Keratinocyte (primary cell): Measurements from ENCODE around the gene S100A14. TPM values are rescaled to one million over a fixed set of nuclear protein-coding genes. Genes with fewer than 3 reads are reported as not detected.

ENCODE experiments used
- DNase-seq: peaks from one replicate; pipeline ENCODE4 v3.0.0-alpha.2; 2011; ENCODE audit warnings: low read depth, missing footprints, low spot score
- FAIRE-seq: peaks from 2 replicates; lab custom pipeline; 2011; peaks lifted over from hg19 to GRCh38; lab: Jason Lieb, UNC
- H2AFZ ChIP-seq: 2 replicates; pipeline ENCODE4 v1.6.0; 2012; ENCODE audit warnings: low read length, control low read depth, inconsistent platforms; ENCODE audit not compliant: control insufficient read depth
- H3K27ac ChIP-seq: 2 replicates; pipeline ENCODE4 v1.5.1; 2011; ENCODE audit warnings: low read length; ENCODE audit not compliant: control insufficient read depth, insufficient read depth
- H3K27me3 ChIP-seq: 3 replicates; pipeline ENCODE4 v1.6.0; 2011; ENCODE audit warnings: low read length; ENCODE audit not compliant: control insufficient read depth, insufficient read depth; ENCODE audit errors: extremely low read depth
- H3K36me3 ChIP-seq, 2 experiments: 2 replicates in 1 of 2; 3 replicates in 1 of 2; pipeline ENCODE4 v1.5.1; 2011; ENCODE audit warnings: low read length in 2 of 2, mild to moderate bottlenecking in 1 of 2; ENCODE audit not compliant: control insufficient read depth in 2 of 2, insufficient read depth in 2 of 2; ENCODE audit errors: extremely low read depth in 1 of 2
- H3K4me1 ChIP-seq: 3 replicates; pipeline ENCODE4 v1.5.1; 2011; ENCODE audit warnings: low read length; ENCODE audit not compliant: control insufficient read depth, insufficient read depth; ENCODE audit errors: extremely low read depth
- H3K4me2 ChIP-seq: 3 replicates; pipeline ENCODE4 v1.6.0; 2011; ENCODE audit warnings: low read depth, low read length; ENCODE audit not compliant: control insufficient read depth, insufficient read depth; ENCODE audit errors: extremely low read depth
- H3K4me3 ChIP-seq, 3 experiments: fragments of 200-600 bp in 1 of 3; sonication (generic) in 1 of 3; 2 replicates in 2 of 3; 3 replicates in 1 of 3; pipeline ENCODE4 v1.5.1; 2011 to 2016; ENCODE audit warnings: low read length in 3 of 3, mild to moderate bottlenecking in 3 of 3, control low read depth in 2 of 3, inconsistent platforms in 1 of 3, low read depth in 1 of 3, mixed read lengths in 1 of 3, mixed run types in 1 of 3, moderate library complexity in 1 of 3; ENCODE audit not compliant: control insufficient read depth in 2 of 3, insufficient read depth in 2 of 3; ENCODE audit errors: extremely low read depth in 1 of 3
- H3K79me2 ChIP-seq: 2 replicates; pipeline ENCODE4 v1.6.0; 2012; ENCODE audit warnings: low read length; ENCODE audit not compliant: control insufficient read depth, insufficient read depth
- H3K9ac ChIP-seq: 3 replicates; pipeline ENCODE4 v1.6.0; 2011; ENCODE audit warnings: low read length; ENCODE audit not compliant: control insufficient read depth, insufficient read depth; ENCODE audit errors: extremely low read depth
- H3K9me1 ChIP-seq: 3 replicates; pipeline ENCODE4 v1.6.0; 2011; ENCODE audit warnings: low read length; ENCODE audit not compliant: control insufficient read depth, insufficient read depth; ENCODE audit errors: extremely low read depth
- H3K9me3 ChIP-seq: 2 replicates; pipeline ENCODE4 v1.5.1; 2012; ENCODE audit warnings: low read depth, low read length; ENCODE audit not compliant: control insufficient read depth
- H4K20me1 ChIP-seq: 3 replicates; pipeline ENCODE4 v1.6.0; 2011; ENCODE audit warnings: low read length; ENCODE audit not compliant: control insufficient read depth, insufficient read depth; ENCODE audit errors: extremely low read depth
- CTCF ChIP-seq, 3 experiments: IDR thresholded peaks in 1 of 3; conservative IDR thresholded peaks in 1 of 3; optimal IDR thresholded peaks in 1 of 3; 2 replicates in 2 of 3; 3 replicates in 1 of 3; pipeline versions ENCODE3 to v1.5.1; 2011; ENCODE audit warnings: low read length in 3 of 3, mild to moderate bottlenecking in 3 of 3, moderate library complexity in 2 of 3, control low read depth in 1 of 3, inconsistent platforms in 1 of 3; ENCODE audit not compliant: insufficient read depth in 2 of 3; ENCODE audit errors: extremely low read depth in 1 of 3
- EZH2 ChIP-seq: IDR thresholded peaks from one replicate; pipeline ENCODE4 v1.6.1; 2012; ENCODE audit warnings: inconsistent platforms, mild to moderate bottlenecking, low read length, moderate library complexity
- dilution Hi-C: fragments of 300-500 bp; cut with MboI; formaldehyde crosslinking; loops from one replicate; pipeline ENCODE4 v1.7.0; 2020; ENCODE audit warnings: low sequenced_read_pairs; ENCODE audit not compliant: extremely low pct_ligation_motif_present
- polyA plus RNA-seq, 5 experiments: library from polyadenylated mRNA; depleted of rRNA in 3 of 5; stranded (reverse) in 3 of 5; stranded (forward) in 1 of 5; unstranded in 1 of 5; fragments of >200 nt; gene quantifications; 1 replicate in 1 of 5; 2 replicates in 3 of 5; 3 replicates in 1 of 5; pipeline versions ENCODE4 v1.2.1 to v1.2.3, GENCODE V29; 2011 to 2012; ENCODE audit warnings: missing spikeins in 2 of 5, low read depth in 1 of 5, low replicate concordance in 1 of 5

The S100A14 gene
- polyA plus RNA-seq, 1 donor (not counting 4 experiments of a cell fraction or from before 2014, with no cell fraction given): 1,394 TPM

GRCh38 chr1:153635872-153636271 is 19.7 kb upstream of the S100A14 start:
- peaks cover 48% of the 10 kb centered on the region for H3K79me2 ChIP-seq
- H3K4me1 ChIP-seq: peaks cover 13% of the 10 kb centered on the region
- no peak overlapping the region for H2AFZ ChIP-seq
- dilution Hi-C loops: no loop called here
- peak overlapping the region; percentile 0 for H3K4me2 ChIP-seq
- TF ChIP-seq CTCF (optimal IDR thresholded peaks at IDR 0.05 in 1 of 3, IDR thresholded peaks at IDR 0.05 in 1 of 3, conservative IDR thresholded peaks at IDR 0.05 in 1 of 3; ENCODE audit: extremely low read depth in 1 of 3, insufficient read depth in 2 of 3, low read length in 3 of 3): no peak
- TF ChIP-seq EZH2: no peak
- FAIRE-seq (no peak), DNase-seq (no peak)
- no peaks in the 10 kb centered on the region for H3K9me3 ChIP-seq
- no peaks in the 10 kb centered on the region for H3K27me3 ChIP-seq
- H3K4me3 ChIP-seq: no peak overlapping the region
- no peak overlapping the region for H3K27ac ChIP-seq
- H4K20me1 ChIP-seq: peaks cover 2% of the 10 kb centered on the region
- no peak overlapping the region for H3K9ac ChIP-seq
- no peaks in the 10 kb centered on the region for H3K9me1 ChIP-seq
- H3K36me3 ChIP-seq: peaks cover 18 to 45% of the 10 kb centered on the region in 2 experiments

- H3K79me2 ChIP-seq: peaks cover 40% of the 10 kb centered on the region
- peak within 1 kb of the TSS; percentile 100 for H3K27ac ChIP-seq
- peak within 1 kb of the TSS; percentile 86 for H2AFZ ChIP-seq
- no peaks in the 10 kb centered on the region for H3K9me1 ChIP-seq
- no peak for TF ChIP-seq CTCF (optimal IDR thresholded peaks at IDR 0.05 in 1 of 3, IDR thresholded peaks at IDR 0.05 in 1 of 3, conservative IDR thresholded peaks at IDR 0.05 in 1 of 3; ENCODE audit: extremely low read depth in 1 of 3, insufficient read depth in 2 of 3, low read length in 3 of 3)
- TF ChIP-seq EZH2: no peak
- dilution Hi-C loops: no loop called here
- peak; percentile 80 for DNase-seq
- peaks cover 13% of the 10 kb centered on the region for H3K4me1 ChIP-seq
- H3K4me3 ChIP-seq: peak within 1 kb of the TSS; percentile 97 to 99 (median 99)
- no peaks in the 10 kb centered on the region for H3K27me3 ChIP-seq
- peak; percentile 78 for FAIRE-seq
- H3K36me3 ChIP-seq: peaks cover 13 to 30% of the 10 kb centered on the region in 2 experiments
- no peaks in the 10 kb centered on the region for H4K20me1 ChIP-seq
- H3K9me3 ChIP-seq: no peaks in the 10 kb centered on the region
- peak within 1 kb of the TSS; percentile 100 for H3K9ac ChIP-seq
- H3K4me2 ChIP-seq: peak within 1 kb of the TSS; percentile 100
Observed at GRCh38 chr1:153633754-153634665, 17.9 kb upstream of the S100A14 start, which contains the start of gene CHTOP. CHTOP (plus strand) TSS chr1:153634066; CDS start chr1:153636589, 2,523 bp downstream.
